ENCODE data around the gene GP5.
A peak's percentile ranks its signal among the peaks of the same experiment; 100 is the strongest.

Gene GP5

DNA sequence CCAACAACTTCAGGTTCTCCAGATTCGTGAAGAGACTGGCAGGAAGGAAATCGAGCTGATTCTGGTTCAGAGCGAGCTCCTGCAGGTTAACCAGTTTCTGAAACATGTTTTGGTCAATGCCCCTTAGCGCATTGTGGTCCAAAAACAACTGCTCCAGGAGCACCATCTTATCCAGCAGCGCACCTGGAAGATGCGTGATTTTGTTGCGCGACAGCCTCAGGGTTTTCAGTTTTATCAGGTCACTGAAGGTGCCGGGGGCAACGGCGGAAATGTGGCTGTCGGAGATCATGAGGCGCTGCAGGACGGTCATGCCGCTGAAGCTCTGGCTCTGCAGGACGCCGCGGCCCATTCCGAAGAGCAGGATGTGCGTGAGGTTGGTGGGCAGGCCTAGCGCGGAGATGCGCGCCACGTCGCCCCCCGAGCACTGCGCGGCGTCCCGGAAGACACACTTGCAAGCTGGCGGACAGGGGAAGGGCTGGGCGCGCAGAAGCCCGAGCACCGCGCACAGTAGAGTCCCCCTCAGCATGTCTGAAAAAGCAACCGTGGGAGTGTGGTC lies 1.2 kb downstream of the GP5 start:
- no peak for DNase-seq (ENCODE audit: low read depth in 3 of 3)

DNA sequence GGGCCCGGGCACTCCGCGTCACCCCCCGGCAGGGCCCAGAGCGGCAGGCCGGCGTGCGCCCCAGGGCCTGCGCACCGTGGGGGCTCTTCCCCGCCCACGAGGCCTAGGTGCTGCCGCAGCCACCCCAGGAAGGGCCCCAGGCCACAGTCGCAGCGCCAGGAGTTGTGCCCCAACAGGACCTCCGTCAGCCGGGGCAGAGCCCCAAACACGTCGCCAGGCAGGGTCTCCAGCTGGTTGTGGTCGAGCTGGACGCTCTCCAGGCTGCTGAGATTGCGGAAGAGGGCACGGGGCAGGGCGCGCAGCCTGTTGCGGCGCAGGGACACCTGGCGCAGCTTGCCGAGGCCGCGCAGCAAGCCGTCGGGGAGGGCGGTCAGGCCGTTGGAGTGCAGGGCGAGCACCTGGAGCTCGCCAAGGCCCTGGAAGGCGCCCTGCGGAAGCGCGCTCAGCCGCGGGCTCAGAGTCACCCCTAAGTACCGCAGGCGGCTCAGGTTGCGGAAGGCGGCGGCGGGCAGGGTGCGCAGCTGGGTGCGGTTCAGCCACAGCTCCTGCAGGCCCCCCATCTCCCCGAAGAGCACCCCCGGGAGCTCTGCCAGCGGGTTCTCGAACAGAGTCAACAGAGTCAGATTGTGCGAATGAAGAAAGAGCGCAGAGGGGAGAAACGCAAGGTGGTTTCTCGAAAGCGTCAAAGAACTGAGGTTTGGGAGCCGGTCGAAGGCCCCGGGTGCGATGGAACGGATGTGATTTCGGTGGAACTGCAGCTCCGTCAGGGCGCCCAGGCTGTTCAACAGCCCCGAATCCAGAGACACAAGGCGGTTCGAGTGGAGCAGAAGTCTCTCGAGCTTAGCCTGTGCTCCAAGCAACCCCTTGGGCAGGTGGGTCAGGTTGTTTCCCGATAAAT lies 2.0 kb downstream of the GP5 start:
- no peak for DNase-seq (ENCODE audit: low read depth in 3 of 3)

- no peak for DNase-seq (ENCODE audit: low read depth in 3 of 3)
Observed at GRCh38 chr3:194396539-194396858, 2.6 kb downstream of the GP5 start.

GRCh38 chr3:194395778-194396538 lies 3.1 kb downstream of the GP5 start:
- DNase-seq (ENCODE audit: low read depth in 3 of 3) = peak in 2 of 3 donors; percentile 41 to 48

- DNase-seq (ENCODE audit: low read depth in 3 of 3) = no peak
Observed at GRCh38 chr3:194395212-194395611, 3.9 kb downstream of the GP5 start.

DNA sequence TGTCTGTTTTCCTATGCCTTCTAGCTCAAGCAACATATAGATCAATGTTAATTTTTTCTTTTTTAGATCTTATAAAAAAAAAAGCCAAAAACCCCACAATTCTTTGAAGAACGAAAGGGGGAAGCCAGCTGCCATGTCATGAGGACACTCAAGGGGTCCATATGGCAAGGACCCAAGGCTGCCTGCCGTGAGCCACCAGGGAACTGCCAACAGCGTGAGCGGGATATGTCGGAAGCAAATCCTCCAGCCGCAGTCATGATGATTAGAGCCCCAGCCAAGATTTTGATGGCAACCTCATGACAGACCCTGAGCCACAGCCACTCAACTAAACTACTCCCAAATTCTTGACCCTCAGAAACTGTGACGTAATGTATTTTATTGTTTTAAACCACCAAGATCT lies 6.5 kb downstream of the GP5 start:
- DNase-seq (ENCODE audit: low read depth in 3 of 3) = no peak

DNA sequence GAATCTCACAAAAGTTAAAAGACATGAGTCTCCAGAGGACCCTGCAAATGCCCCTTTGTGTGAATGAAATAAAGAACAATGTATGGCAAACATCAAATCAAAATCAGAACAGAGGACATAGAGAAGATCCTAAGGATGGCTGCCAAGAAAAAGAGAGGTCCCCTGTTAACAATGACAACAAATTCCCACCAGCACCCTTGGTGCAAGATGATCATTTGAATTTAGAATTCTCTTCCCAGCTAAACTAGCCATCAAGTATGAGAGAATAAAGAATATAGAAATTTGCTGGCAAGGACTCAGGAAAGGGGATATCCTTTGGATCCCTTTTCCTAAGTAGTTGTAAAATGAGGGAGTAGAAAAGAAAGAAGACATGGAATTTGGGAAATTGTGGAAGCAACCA lies 8.2 kb downstream of the GP5 start:
- DNase-seq (ENCODE audit: low read depth in 3 of 3) = no peak

DNA sequence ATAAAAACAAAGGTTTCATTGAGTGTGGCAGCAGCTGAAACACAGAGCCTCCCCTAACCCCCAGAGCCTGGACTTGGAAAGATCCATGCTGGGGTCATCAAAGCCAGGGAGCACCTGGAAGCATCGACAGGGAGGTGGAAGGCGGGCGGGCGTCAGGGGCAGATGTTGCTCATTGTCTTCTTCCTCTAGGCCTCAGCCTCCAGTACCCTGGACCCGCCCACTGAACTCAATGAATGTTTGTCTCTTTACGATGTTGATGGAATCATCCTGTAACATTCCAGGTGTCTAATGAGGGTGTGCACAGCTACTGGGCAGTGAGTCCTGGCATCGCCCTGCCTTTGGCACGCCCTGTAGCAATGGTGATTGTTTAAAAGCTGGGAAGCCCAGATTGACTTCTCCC lies 9.8 kb downstream of the GP5 start:
- no peak for DNase-seq (ENCODE audit: low read depth in 3 of 3)

DNA sequence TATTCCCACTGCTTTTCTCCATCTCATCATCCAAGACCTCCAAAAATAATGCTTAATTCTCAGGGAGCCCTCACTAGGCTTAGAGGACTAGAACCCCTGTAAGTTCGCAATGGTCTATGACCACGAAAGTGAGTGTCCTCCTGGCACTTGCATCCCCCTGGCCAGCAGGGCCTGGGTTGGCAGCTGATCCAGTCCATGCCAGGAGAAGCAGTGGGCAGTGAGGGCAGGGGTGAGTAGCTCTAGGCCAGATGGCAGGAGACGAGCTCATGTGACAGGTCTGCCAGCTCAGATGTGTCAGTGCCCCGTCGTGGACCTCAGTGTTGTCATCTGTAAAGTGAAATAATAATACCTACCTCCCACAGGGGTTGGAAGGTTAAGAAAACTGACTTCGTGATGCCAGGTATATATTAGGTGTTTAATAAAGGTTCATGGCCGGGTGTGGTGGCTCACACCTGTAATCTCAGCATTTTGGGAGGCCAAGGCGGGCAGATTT lies 11.1 kb downstream of the GP5 start:
- DNase-seq (ENCODE audit: low read depth in 3 of 3) = no peak

GRCh38 chr3:194387276-194387675 lies 11.8 kb downstream of the GP5 start:
- DNase-seq (ENCODE audit: low read depth in 3 of 3) = no peak

DNA sequence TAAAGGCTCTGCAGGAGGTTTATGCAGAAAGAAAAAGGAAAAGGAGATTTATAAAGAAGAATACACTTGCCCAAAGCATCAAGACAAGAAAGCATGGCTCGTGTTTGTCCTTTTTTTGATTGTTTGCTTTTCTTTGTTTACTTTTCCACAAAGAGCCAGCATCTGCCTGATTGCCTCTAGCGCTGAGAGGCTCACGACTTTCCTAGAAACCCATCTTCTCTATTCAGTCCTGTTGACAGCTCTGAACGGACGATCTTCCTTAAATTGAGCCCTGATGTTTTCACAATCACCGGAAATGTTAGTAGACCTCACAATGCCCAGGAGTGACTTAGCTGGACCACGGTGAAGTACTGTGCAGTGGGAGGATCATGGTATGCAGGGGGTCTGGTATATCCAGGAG lies 12.4 kb downstream of the GP5 start:
- no peak for DNase-seq (ENCODE audit: low read depth in 3 of 3)

DNA sequence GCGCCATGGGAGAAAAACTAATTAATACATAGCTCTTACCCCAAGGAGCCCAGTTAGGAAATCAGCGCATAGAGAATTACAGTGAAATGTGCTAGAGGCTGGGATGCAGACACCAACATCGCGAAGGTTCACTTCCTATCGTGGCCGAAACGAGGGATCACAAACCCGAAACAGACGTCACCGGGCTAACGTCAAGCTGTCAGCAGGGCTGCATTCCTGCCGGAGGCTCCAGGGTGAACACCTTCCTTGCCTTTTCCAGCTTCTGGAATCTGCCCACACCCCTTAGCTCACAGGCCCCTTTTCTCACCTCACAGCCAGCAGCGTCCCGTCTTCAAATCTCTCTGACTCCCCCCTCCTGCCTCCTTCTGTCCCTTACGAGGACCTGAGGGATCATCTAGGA lies 13.0 kb downstream of the GP5 start:
- DNase-seq (ENCODE audit: low read depth in 3 of 3) = no peak

DNA sequence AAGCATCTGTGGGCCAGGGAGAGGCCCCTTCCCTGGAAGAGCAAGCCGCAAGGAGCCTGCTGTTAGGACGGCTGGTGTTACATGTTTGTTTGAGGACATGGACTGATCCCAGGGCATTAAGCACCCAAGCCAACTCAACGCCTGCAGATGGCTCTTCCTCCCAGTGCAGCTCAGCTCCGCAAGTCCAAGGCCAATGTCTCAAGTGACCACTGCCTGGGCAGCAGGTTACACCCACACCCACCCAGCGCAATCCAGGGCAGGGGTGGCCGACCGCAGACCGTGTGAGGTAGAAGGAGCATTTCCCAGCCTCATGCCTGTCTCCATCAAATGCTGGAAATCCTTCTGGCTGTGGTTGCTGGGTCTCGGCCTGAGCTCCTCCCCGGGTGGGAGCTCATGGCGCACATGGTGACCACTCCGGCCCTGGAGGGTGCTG lies 14.5 kb downstream of the GP5 start:
- DNase-seq (ENCODE audit: low read depth in 3 of 3) = no peak

- DNase-seq (ENCODE audit: low read depth in 3 of 3) = no peak
Observed at GRCh38 chr3:194384156-194384555, 14.9 kb downstream of the GP5 start.

- no peak for DNase-seq (ENCODE audit: low read depth in 3 of 3)
Observed at GRCh38 chr3:194383276-194383940, 15.7 kb downstream of the GP5 start.

GRCh38 chr3:194382892-194383223 lies 16.2 kb downstream of the GP5 start:
- DNase-seq (ENCODE audit: low read depth in 3 of 3) = no peak

- no peak for DNase-seq (ENCODE audit: low read depth in 3 of 3)
Observed at GRCh38 chr3:194382196-194382891, 16.7 kb downstream of the GP5 start.

DNA sequence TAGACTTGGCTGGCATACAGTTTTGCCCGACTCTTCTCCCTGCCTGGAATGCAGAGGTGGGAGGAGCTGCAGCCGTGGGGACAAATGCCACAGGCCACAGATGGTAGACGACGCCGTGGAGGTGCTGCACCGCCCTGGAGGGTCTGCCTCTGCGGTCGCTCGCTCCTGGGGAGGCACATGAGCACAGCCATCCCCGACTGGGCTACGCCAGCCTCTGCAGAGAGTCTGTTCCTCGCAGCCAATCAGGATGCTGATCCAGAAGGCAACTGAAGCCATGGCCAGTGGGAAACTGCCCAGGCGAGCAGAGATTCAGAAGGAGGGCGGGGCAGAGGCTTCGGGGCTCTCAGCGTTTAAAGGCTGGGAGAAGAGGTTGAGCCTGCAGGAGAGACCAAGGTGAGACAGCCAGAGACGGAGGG lies 17.6 kb downstream of the GP5 start:
- no peak for DNase-seq (ENCODE audit: low read depth in 3 of 3)

- no peak for DNase-seq (ENCODE audit: low read depth in 3 of 3)
Observed at GRCh38 chr3:194380326-194380725, 18.7 kb downstream of the GP5 start.

GRCh38 chr3:194379651-194380050 lies 19.4 kb downstream of the GP5 start:
- no peak for DNase-seq (ENCODE audit: low read depth in 3 of 3)

DNA sequence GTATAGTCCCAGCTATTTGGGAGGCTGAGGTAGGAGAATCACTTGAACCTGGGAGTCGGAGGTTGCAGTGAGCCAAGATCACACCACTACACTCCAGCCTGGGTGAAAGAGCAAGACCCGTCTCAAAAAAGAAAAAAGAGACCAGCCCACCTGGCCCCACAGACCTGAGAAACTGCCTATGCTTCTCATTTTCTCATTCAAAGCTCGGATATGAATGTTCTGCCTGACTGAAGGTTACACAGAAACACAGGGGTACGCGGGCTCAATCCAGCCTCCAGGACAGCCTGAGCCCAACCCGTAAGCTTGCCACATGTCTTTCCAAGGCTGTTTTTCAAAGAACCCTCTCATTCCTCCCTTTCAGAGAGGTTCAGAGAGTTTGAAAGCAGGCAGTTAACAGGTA lies 19.8 kb downstream of the GP5 start:
- DNase-seq (ENCODE audit: low read depth in 3 of 3) = no peak

DNA sequence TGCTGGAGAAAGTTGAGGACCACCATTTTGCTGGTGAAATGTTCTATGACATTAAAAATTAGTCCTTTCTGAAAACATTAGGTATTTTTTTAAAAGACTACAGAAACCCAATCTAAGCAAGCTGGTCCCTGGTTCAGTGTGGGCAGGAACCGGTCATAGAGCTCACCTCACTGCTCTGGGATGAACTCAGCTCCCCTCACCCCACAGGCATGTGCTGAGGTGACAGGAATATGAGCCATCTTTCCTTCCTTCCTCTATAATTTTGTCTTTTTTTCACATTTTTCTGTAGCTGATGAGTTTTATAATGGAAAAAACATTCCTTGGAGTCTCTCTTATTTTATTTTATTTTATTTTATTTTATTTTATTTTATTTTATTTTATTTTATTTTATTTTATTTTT lies 21.4 kb downstream of the GP5 start:
- no peak for DNase-seq (ENCODE audit: low read depth in 3 of 3)

Data from stimulated activated CD4-positive, alpha-beta T cell treated with anti-CD3 and anti-CD28 coated beads, TNF-alpha, amount 100 ng/mL, for 48 hours (primary cell).